Neural cell (in vitro differentiated cells): ENCODE data around the gene SLC9A7. TPM values are rescaled to one million over a fixed set of nuclear protein-coding genes. Genes with fewer than 3 reads are reported as not detected.

Experiments
- H2AFZ ChIP-seq: fragments of 200-600, 300-800 bp; sonication (generic), shearing (Covaris generic); 2 replicates; pipeline ENCODE4 v1.6.0; 2014; ENCODE audit warnings: low read depth, mild to moderate bottlenecking, antibody characterized with exemption, low read length, moderate library complexity
- H3F3A ChIP-seq: fragments of 200-600 bp; shearing (Covaris generic); 2 replicates; pipeline ENCODE4 v1.6.1; 2016; ENCODE audit warnings: mild to moderate bottlenecking, moderate library complexity, mixed read lengths, antibody characterized with exemption, low read length; ENCODE audit not compliant: insufficient read depth, poor library complexity, severe bottlenecking
- H3K27ac ChIP-seq: fragments of 200-600, 300-800 bp; sonication (generic), shearing (Covaris generic); 2 replicates; pipeline ENCODE4 v1.5.1; 2014; ENCODE audit warnings: mild to moderate bottlenecking, low read length, moderate library complexity
- H3K27me3 ChIP-seq: fragments of 300-800, 200-600 bp; sonication (generic), shearing (Covaris generic); 2 replicates; pipeline ENCODE4 v1.6.0; 2014; ENCODE audit warnings: mild to moderate bottlenecking, low read depth, low read length, moderate library complexity; ENCODE audit not compliant: insufficient read depth
- H3K36me3 ChIP-seq: fragments of 300-800, 200-600 bp; sonication (generic), shearing (Covaris generic); 2 replicates; pipeline ENCODE4 v1.5.1; 2014; ENCODE audit warnings: mild to moderate bottlenecking, antibody characterized with exemption, low read length, moderate library complexity; ENCODE audit not compliant: insufficient read depth
- H3K4me2 ChIP-seq: fragments of 300-800, 200-600 bp; sonication (generic), shearing (Covaris generic); 2 replicates; pipeline ENCODE4 v1.6.0; 2014; ENCODE audit warnings: mild to moderate bottlenecking, low read length
- H3K4me3 ChIP-seq: fragments of 300-800, 200-600 bp; sonication (generic), shearing (Covaris generic); 2 replicates; pipeline ENCODE4 v1.5.1; 2014; ENCODE audit warnings: mild to moderate bottlenecking, low read length, moderate library complexity
- H3K79me2 ChIP-seq: fragments of 200-600 bp; shearing (Covaris generic); replicated peaks from 2 replicates; pipeline ENCODE4 v1.6.0; 2014; ENCODE audit warnings: mild to moderate bottlenecking, low read length, moderate library complexity; ENCODE audit not compliant: insufficient read depth
- H3K9ac ChIP-seq: fragments of 300-800, 200-600 bp; sonication (generic), shearing (Covaris generic); 2 replicates; pipeline ENCODE4 v1.6.1; 2016; ENCODE audit warnings: mild to moderate bottlenecking, low read length, mixed read lengths
- H3K9me2 ChIP-seq: fragments of 200-600 bp; shearing (Covaris generic); 2 replicates; pipeline ENCODE4 v1.6.1; 2016; ENCODE audit warnings: mild to moderate bottlenecking, low read length, mixed read lengths; ENCODE audit not compliant: insufficient read depth
- H3K9me3 ChIP-seq: fragments of 200-600, 300-800 bp; sonication (generic), shearing (Covaris generic); 2 replicates; pipeline ENCODE4 v1.6.1; 2016; ENCODE audit warnings: mild to moderate bottlenecking, mixed run types, low read length, moderate library complexity, mixed read lengths
- H4K20me1 ChIP-seq: fragments of 200-600 bp; shearing (Covaris generic); 2 replicates; pipeline ENCODE4 v1.6.1; 2016; ENCODE audit warnings: mild to moderate bottlenecking, mixed run types; ENCODE audit not compliant: insufficient read depth
- EP300 ChIP-seq: fragments of 450-650 bp; conservative IDR thresholded peaks from 2 replicates; pipeline ENCODE4 v1.6.1; 2014; ENCODE audit warnings: antibody characterized with exemption, mild to moderate bottlenecking, moderate library complexity; ENCODE audit not compliant: poor library complexity, severe bottlenecking
- EZH2 ChIP-seq: fragments of 200-600, 300-800 bp; shearing (Covaris generic), sonication (generic); IDR thresholded peaks from 2 replicates; pipeline ENCODE4 v1.6.1; 2014; ENCODE audit warnings: antibody characterized with exemption, low read length, borderline replicate concordance, mild to moderate bottlenecking; ENCODE audit not compliant: insufficient read depth, poor library complexity, severe bottlenecking
- MXI1 ChIP-seq: fragments of 450-650 bp; conservative IDR thresholded peaks from 2 replicates; pipeline ENCODE4 v1.6.1; 2014; ENCODE audit warnings: antibody characterized with exemption, mild to moderate bottlenecking; ENCODE audit not compliant: poor library complexity, severe bottlenecking
- POLR2AphosphoS5 ChIP-seq: IDR thresholded peaks from 2 replicates; pipeline ENCODE4 v1.6.1; 2012
- RAD21 ChIP-seq: fragments of 450-650 bp; conservative IDR thresholded peaks from 2 replicates; pipeline ENCODE4 v1.6.1; 2014; ENCODE audit warnings: antibody characterized with exemption, mild to moderate bottlenecking, moderate library complexity
- REST ChIP-seq: IDR thresholded peaks from 2 replicates; pipeline ENCODE4 v1.6.1; 2012; ENCODE audit warnings: borderline replicate concordance
- SMC3 ChIP-seq: fragments of 450-650 bp; conservative IDR thresholded peaks from 2 replicates; pipeline ENCODE4 v1.6.1; 2014; ENCODE audit warnings: antibody characterized with exemption, mild to moderate bottlenecking, moderate library complexity; ENCODE audit not compliant: poor library complexity
- TAF1 ChIP-seq: IDR thresholded peaks from 2 replicates; pipeline ENCODE4 v1.6.1; 2012; ENCODE audit warnings: low read depth
- polyA plus RNA-seq: library from polyadenylated mRNA; depleted of rRNA; stranded (reverse); fragments of >200 nt; gene quantifications from 2 replicates; pipeline ENCODE4 v1.2.3, GENCODE V29; 2014
- TF ChIP-seq, protein P1 (sequence below): fragments of 450-650 bp; IDR thresholded peaks from 2 replicates; pipeline ENCODE4 v1.5.1; 2014; ENCODE audit warnings: antibody characterized with exemption, mild to moderate bottlenecking, moderate library complexity; ENCODE audit not compliant: poor library complexity, severe bottlenecking

SLC9A7 gene
- polyA plus RNA-seq, 1 donor from 2014 or later: 12.1 TPM

DNA sequence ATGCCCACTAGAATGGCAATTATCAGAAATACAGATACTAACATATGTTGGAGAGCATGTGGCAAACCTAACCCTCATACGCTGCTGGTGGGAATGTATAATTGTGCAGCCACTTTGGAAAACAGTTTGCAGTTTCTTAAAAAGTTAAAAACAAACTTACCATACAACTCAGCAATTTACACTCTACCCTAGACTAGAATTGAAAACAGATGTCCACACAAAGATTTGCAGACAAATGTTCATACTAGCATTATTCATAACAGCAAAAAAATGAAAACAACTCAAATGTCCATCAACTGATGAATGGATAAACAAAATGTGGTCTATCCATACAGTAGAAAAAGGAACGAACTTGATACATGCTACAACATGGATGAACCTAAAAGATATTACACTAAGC lies 64.4 kb downstream of the SLC9A7 start:
- Histone ChIP-seq H3K79me2 (no peaks in the 10 kb centered on the region), H3K9ac (no peak overlapping the region), H3K9me3 (no peaks in the 10 kb centered on the region), H3K9me2 (no peaks in the 10 kb centered on the region), H3K27me3 (no peaks in the 10 kb centered on the region), H3F3A (no peaks in the 10 kb centered on the region), H4K20me1 (no peaks in the 10 kb centered on the region), H3K27ac (no peak overlapping the region), H3K4me3 (no peak overlapping the region), H2AFZ (no peak overlapping the region), H3K4me2 (no peak overlapping the region), H3K36me3 (no peaks in the 10 kb centered on the region)
- TF ChIP-seq RAD21 (no peak), MXI1 (no peak), SMC3 (no peak), EZH2 (no peak), REST (no peak), EP300 (no peak), TAF1 (no peak), POLR2AphosphoS5 (no peak)
- TF ChIP-seq, protein P1, sequence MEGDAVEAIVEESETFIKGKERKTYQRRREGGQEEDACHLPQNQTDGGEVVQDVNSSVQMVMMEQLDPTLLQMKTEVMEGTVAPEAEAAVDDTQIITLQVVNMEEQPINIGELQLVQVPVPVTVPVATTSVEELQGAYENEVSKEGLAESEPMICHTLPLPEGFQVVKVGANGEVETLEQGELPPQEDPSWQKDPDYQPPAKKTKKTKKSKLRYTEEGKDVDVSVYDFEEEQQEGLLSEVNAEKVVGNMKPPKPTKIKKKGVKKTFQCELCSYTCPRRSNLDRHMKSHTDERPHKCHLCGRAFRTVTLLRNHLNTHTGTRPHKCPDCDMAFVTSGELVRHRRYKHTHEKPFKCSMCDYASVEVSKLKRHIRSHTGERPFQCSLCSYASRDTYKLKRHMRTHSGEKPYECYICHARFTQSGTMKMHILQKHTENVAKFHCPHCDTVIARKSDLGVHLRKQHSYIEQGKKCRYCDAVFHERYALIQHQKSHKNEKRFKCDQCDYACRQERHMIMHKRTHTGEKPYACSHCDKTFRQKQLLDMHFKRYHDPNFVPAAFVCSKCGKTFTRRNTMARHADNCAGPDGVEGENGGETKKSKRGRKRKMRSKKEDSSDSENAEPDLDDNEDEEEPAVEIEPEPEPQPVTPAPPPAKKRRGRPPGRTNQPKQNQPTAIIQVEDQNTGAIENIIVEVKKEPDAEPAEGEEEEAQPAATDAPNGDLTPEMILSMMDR: no peak

DNA sequence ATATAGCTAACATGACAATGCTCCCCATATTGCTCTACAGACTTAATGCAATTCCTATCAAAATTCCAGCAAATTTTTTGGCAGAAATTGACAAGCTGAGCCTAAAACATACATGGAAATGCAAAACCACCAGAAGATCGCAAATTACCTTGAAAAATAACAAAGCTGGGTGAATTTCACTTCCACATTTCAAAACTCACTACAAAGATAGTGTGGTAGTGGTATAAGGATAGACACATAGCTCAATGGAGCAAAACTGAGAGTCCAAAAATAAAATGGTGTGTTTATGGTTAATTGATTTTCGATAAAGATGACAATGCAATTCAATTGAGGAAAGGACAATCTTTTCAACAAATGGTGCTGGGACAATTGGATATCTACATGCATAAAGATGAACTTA lies 65.8 kb downstream of the SLC9A7 start:
- Histone ChIP-seq H3K9me3 (no peaks in the 10 kb centered on the region), H3K27me3 (no peaks in the 10 kb centered on the region)

GRCh38 chrX:46690818-46691217 lies 68.1 kb downstream of the SLC9A7 start:
- H3K4me3 ChIP-seq: no peak overlapping the region
- H3K27me3 ChIP-seq: no peaks in the 10 kb centered on the region
- no peaks in the 10 kb centered on the region for H3K9me3 ChIP-seq
- H3F3A ChIP-seq: no peaks in the 10 kb centered on the region
- no peak overlapping the region for H3K27ac ChIP-seq
- H3K79me2 ChIP-seq: no peaks in the 10 kb centered on the region
- no peaks in the 10 kb centered on the region for H3K9me2 ChIP-seq
- no peaks in the 10 kb centered on the region for H3K36me3 ChIP-seq
- TF ChIP-seq, protein P1: no peak
- TF ChIP-seq POLR2AphosphoS5: no peak
- no peak for TF ChIP-seq SMC3
- no peak for TF ChIP-seq RAD21
- TF ChIP-seq REST: no peak
- TF ChIP-seq EZH2: no peak
- no peak for TF ChIP-seq TAF1
- TF ChIP-seq EP300: no peak
- TF ChIP-seq MXI1: no peak
- no peak overlapping the region for H3K9ac ChIP-seq
- H2AFZ ChIP-seq: no peak overlapping the region
- no peaks in the 10 kb centered on the region for H4K20me1 ChIP-seq
- no peak overlapping the region for H3K4me2 ChIP-seq

More for the DNA sequence above, 65.8 kb downstream of the SLC9A7 start:
- Histone ChIP-seq H3K79me2 (no peaks in the 10 kb centered on the region), H3K9ac (no peak overlapping the region), H2AFZ (no peak overlapping the region), H3K4me3 (no peak overlapping the region), H3K36me3 (no peaks in the 10 kb centered on the region), H3K27ac (no peak overlapping the region), H4K20me1 (no peaks in the 10 kb centered on the region), H3F3A (no peaks in the 10 kb centered on the region), H3K9me2 (no peaks in the 10 kb centered on the region), H3K4me2 (no peak overlapping the region)
- no peak for TF ChIP-seq MXI1
- TF ChIP-seq TAF1: no peak
